DOHH2 (cell line): ENCODE measurements around the gene MYO1B.

Source experiments
- CTCF ChIP-seq: fragments of 200-600 bp; sonication (generic); IDR thresholded peaks from one replicate; pipeline ENCODE4 v1.5.1; 2014; ENCODE audit warnings: antibody characterized with exemption, mild to moderate bottlenecking, low read depth, low read length; ENCODE audit not compliant: poor library complexity, severe bottlenecking
- EZH2phosphoT487 ChIP-seq: fragments of 200-600 bp; sonication (generic); IDR thresholded peaks from 2 replicates; pipeline ENCODE4 v1.6.1; 2017; ENCODE audit warnings: borderline replicate concordance, mild to moderate bottlenecking, antibody characterized with exemption, low read length, moderate library complexity, mixed read lengths

- TF ChIP-seq CTCF (no peak), EZH2phosphoT487 (no peak)
These were observed 102.0 kb downstream of the MYO1B start for GRCh38 chr2:191347154-191347553.
